Stimulated activated CD8-positive, alpha-beta memory T cell treated with anti-CD3 and anti-CD28 coated beads, Interleukin-15, amount 100 ng/mL, for 24 hours (primary cell): ENCODE results near the gene TEX19.
"Not testable (repeated sequence)": the region's sequence is repeated elsewhere in the genome, so short reads cannot be mapped to it uniquely, and the experiment has no call there.

Experiments
- DNase-seq: peaks from one replicate; pipeline ENCODE4 v3.0.0-alpha.2; 2020; ENCODE audit warnings: low read depth

The TEX19 gene

GRCh38 chr17:82411396-82412053 lies 52.5 kb downstream of the TEX19 start:
- no peak for DNase-seq

- not testable (repeated sequence) for DNase-seq
Observed at GRCh38 chr17:82412081-82412480, 53.0 kb downstream of the TEX19 start.

- DNase-seq, result no peak
Observed at GRCh38 chr17:82412535-82413520, 53.8 kb downstream of the TEX19 start.
